Activated CD4-positive, alpha-beta T cell treated with anti-CD3 and anti-CD28 coated beads, Interleukin-2, amount 50 U/mL, for 16 hours (primary cell): Measurements from ENCODE around the gene YJEFN3.

ENCODE experiments used
- DNase-seq: peaks from one replicate; pipeline ENCODE4 v3.0.0-alpha.2; 2020

Gene YJEFN3

GRCh38 chr19:19498255-19498991 is 30.3 kb upstream of the YJEFN3 start:
- no peak for DNase-seq

GRCh38 chr19:19499272-19499995 is 29.3 kb upstream of the YJEFN3 start:
- no peak for DNase-seq

GRCh38 chr19:19500975-19501644 is 27.6 kb upstream of the YJEFN3 start:
- no peak for DNase-seq

- DNase-seq = no peak
Observed at GRCh38 chr19:19501798-19502197, 26.9 kb upstream of the YJEFN3 start.

- DNase-seq = no peak
Observed at GRCh38 chr19:19502281-19502680, 26.4 kb upstream of the YJEFN3 start.

GRCh38 chr19:19502808-19503602 is 25.7 kb upstream of the YJEFN3 start:
- DNase-seq = no peak

- DNase-seq = no peak
Observed at GRCh38 chr19:19504754-19505668, 23.7 kb upstream of the YJEFN3 start.

GRCh38 chr19:19505669-19506326 is 22.9 kb upstream of the YJEFN3 start:
- no peak for DNase-seq

- no peak for DNase-seq
Observed at GRCh38 chr19:19506592-19506991, 22.1 kb upstream of the YJEFN3 start.

GRCh38 chr19:19507354-19507753 is 21.4 kb upstream of the YJEFN3 start:
- no peak for DNase-seq

GRCh38 chr19:19508217-19508616 is 20.5 kb upstream of the YJEFN3 start:
- no peak for DNase-seq

- DNase-seq = no peak
Observed at GRCh38 chr19:19510432-19510831, 18.3 kb upstream of the YJEFN3 start.

GRCh38 chr19:19513682-19514081 is 15.0 kb upstream of the YJEFN3 start:
- DNase-seq = no peak

GRCh38 chr19:19514215-19514657 is 14.5 kb upstream of the YJEFN3 start:
- no peak for DNase-seq

- no peak for DNase-seq
Observed at GRCh38 chr19:19514881-19515641, 13.7 kb upstream of the YJEFN3 start, which contains the start of gene TSSK6. TSSK6 (minus strand) TSS chr19:19515548; CDS start chr19:19515427, 121 bp downstream.

GRCh38 chr19:19515642-19516519 is 12.8 kb upstream of the YJEFN3 start, which contains the start of gene NDUFA13:
NDUFA13 (plus strand) TSS chr19:19516225; CDS start chr19:19516239, 14 bp downstream.
- peak; percentile 95 for DNase-seq

- no peak for DNase-seq
Observed at GRCh38 chr19:19517235-19517619, 11.5 kb upstream of the YJEFN3 start.

GRCh38 chr19:19520989-19521388 is 7.7 kb upstream of the YJEFN3 start:
- DNase-seq = no peak

GRCh38 chr19:19523177-19523576 is 5.5 kb upstream of the YJEFN3 start:
- no peak for DNase-seq
